ENCODE measurements around the gene FLYWCH1. TPM values are rescaled to one million over a fixed set of nuclear protein-coding genes. Genes with fewer than 3 reads are reported as not detected.
A peak's percentile ranks its signal among the peaks of the same experiment; 100 is the strongest.

FLYWCH1 gene
- total and polyA plus RNA-seq, 8 donors: 11.5 to 40.4 (median 16.5) TPM

- FAIRE-seq (no peak), DNase-seq (peak in 3 of 6 donors; percentile 21 to 63 (median 52)), ATAC-seq (no peak)
- no peak for TF ChIP-seq CTCF (IDR thresholded peaks at IDR 0.05)
- no peaks in the 10 kb centered on the region for H3K9me3 ChIP-seq
- H3K27me3 ChIP-seq: peaks cover 0 to 12% (median 4%) of the 10 kb centered on the region in 4 donors
- no peaks in the 10 kb centered on the region for H3K36me3 ChIP-seq
- intact Hi-C loops (cut with DNase I): no loop called here
- no peak overlapping the region for H3K4me3 ChIP-seq
- H3K27ac ChIP-seq: no peak overlapping the region
- peaks cover 8 to 16% (median 11%) of the 10 kb centered on the region in 3 donors for H3K4me1 ChIP-seq
- 86 to 87% methylated on average over 15 of the region's 15 CpGs for WGBS, 2 donors
Measured at GRCh38 chr16:2971985-2972784, 60.5 kb downstream of the FLYWCH1 start.

- Histone ChIP-seq H3K27me3 (peaks cover 0 to 2% (median 0%) of the 10 kb centered on the region in 4 donors), H3K4me3 (no peak overlapping the region), H3K27ac (no peak overlapping the region), H3K9me3 (no peaks in the 10 kb centered on the region), H3K36me3 (no peaks in the 10 kb centered on the region), H3K4me1 (peaks cover 15 to 26% (median 18%) of the 10 kb centered on the region in 3 donors)
- ATAC-seq (no peak), DNase-seq (peak in 1 of 6 donors; percentile 32), FAIRE-seq (no peak)
- WGBS, 2 donors: 73 to 78% methylated on average over 5 of the region's 5 CpGs
- TF ChIP-seq CTCF (IDR thresholded peaks at IDR 0.05): no peak
- intact Hi-C loops (cut with DNase I): no loop called here
Measured at GRCh38 chr16:2973093-2973492, 61.4 kb downstream of the FLYWCH1 start.

GRCh38 chr16:2973605-2974318 lies 62.0 kb downstream of the FLYWCH1 start:
- FAIRE-seq: no peak
- 90 to 92% methylated on average over 15 to 17 of the region's 17 CpGs for WGBS, 2 donors
- intact Hi-C loops (cut with DNase I): no loop called here

GRCh38 chr16:2974319-2975056 lies 62.8 kb downstream of the FLYWCH1 start:
- Histone ChIP-seq H3K9me3 (no peaks in the 10 kb centered on the region), H3K4me3 (no peak overlapping the region), H3K27ac (no peak overlapping the region), H3K27me3 (no peaks in the 10 kb centered on the region), H3K4me1 (peaks cover 15 to 28% (median 20%) of the 10 kb centered on the region in 3 donors), H3K36me3 (no peaks in the 10 kb centered on the region)
- no peak for FAIRE-seq
- DNase-seq: peak in 1 of 6 donors; percentile 45
- WGBS, 2 donors: 93% methylated on average over 14 to 15 of the region's 15 CpGs
- TF ChIP-seq CTCF (IDR thresholded peaks at IDR 0.05): no peak
- intact Hi-C loops (cut with DNase I): no loop called here
- ATAC-seq: no peak

More at GRCh38 chr16:2973605-2974318, 62.0 kb downstream of the FLYWCH1 start:
- ATAC-seq (no peak), DNase-seq (no peak)
- no peak overlapping the region for H3K4me3 ChIP-seq
- H3K27ac ChIP-seq: no peak overlapping the region
- no peaks in the 10 kb centered on the region for H3K9me3 ChIP-seq
- peaks cover 15 to 28% (median 20%) of the 10 kb centered on the region in 3 donors for H3K4me1 ChIP-seq
- no peaks in the 10 kb centered on the region for H3K36me3 ChIP-seq
- no peaks in the 10 kb centered on the region for H3K27me3 ChIP-seq
- no peak for TF ChIP-seq CTCF (IDR thresholded peaks at IDR 0.05)
